Rectal smooth muscle tissue (tissue), 1 donor: ENCODE results near the gene ACACB.
A peak's percentile ranks its signal among the peaks of the same experiment; 100 is the strongest.

ENCODE experiments used
- H3K27ac ChIP-seq: one replicate; pipeline ENCODE4 v1.7.0; 2013; ENCODE audit warnings: low read depth, low read length, inconsistent platforms
- H3K27me3 ChIP-seq: one replicate; pipeline ENCODE4 v1.7.0; 2013; ENCODE audit warnings: low read length; ENCODE audit not compliant: control insufficient read depth, insufficient read depth
- H3K36me3 ChIP-seq: one replicate; pipeline ENCODE4 v1.7.0; 2013; ENCODE audit warnings: low read length; ENCODE audit not compliant: control insufficient read depth, insufficient read depth
- H3K4me1 ChIP-seq: one replicate; pipeline ENCODE4 v1.7.0; 2013; ENCODE audit warnings: low read length; ENCODE audit not compliant: control insufficient read depth, insufficient read depth
- H3K4me3 ChIP-seq: one replicate; pipeline ENCODE4 v1.7.0; 2013; ENCODE audit warnings: low read length
- H3K9ac ChIP-seq: one replicate; pipeline ENCODE4 v1.7.0; 2013; ENCODE audit warnings: low read length

The ACACB gene

DNA sequence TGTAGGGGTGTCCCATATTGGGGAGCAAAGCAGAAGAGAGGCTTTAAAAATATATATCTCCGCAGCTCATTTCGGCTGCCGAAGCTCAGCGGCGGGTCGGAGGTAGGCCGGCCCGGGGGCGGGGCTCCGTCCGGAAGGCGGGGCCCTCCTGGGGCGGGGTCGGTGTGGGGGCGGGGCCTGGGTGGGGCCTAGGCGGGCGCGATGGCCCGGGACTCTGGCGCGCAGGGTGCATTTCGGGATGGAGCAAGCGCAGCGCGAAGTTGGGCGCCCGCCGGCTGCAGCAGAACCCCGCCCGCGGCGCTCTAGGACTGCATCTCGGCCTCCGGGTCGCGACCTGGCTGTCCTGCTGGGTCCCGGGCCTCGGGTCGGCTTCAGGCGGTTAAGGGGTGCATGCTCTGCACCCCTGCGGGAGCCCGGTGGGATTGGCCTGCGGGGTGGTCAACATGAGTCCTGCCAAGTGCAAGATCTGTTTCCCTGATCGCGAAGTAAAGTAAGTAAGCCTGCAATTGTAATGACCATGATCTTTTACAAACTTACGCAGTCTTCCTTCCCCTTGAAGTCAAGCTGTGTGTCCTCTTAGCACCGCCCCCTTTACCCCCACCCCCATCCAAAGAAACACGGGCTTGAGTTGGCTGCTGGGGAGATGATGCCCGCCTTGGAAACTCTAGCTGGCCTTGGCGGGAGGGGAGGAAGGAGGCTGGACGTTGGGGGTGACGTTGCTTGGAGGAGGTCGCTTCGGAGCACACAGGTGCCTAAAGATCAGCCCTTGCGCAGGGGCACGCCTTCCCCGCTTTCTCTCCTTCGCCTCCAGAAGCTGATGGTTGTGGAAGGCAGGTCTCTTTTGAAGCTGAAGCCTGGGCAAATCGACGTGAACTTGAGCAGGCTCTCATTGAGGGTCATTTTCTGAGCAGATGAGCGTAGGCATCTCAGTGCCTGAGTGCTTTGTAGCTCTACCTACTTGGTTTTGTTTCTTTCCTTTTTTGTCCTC lies 38.4 kb downstream of the ACACB start:
- H3K27ac ChIP-seq, result peak overlapping the region; percentile 93
- H3K4me1 ChIP-seq, result peaks cover 21% of the 10 kb centered on the region
- no peaks in the 10 kb centered on the region for H3K27me3 ChIP-seq
- peak overlapping the region; percentile 46 for H3K9ac ChIP-seq
- H3K4me3 ChIP-seq, result peak overlapping the region; percentile 70
- no peaks in the 10 kb centered on the region for H3K36me3 ChIP-seq

DNA sequence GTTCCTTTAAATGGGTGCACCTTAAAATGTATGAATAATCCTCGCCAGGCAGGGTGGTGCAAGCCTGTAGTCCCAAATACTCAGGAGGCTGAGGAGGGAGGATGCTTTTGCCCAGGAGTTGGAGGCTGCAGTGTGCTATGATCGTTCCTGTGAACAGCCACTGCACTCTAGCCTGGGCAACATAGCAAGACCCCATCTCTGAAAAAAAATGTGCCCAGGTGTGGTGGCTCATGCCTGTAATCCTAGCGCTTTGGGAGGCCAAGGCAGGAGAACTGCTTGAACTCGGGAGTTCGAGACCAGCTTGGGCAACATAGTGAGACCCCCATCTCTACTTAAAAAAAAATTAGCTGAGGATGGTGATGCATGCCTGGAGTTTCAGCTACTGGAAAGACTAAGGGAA lies 39.6 kb downstream of the ACACB start:
- H3K9ac ChIP-seq, result no peak overlapping the region
- no peaks in the 10 kb centered on the region for H3K36me3 ChIP-seq
- H3K27me3 ChIP-seq, result no peaks in the 10 kb centered on the region
- H3K4me3 ChIP-seq, result peak overlapping the region; percentile 59
- peak overlapping the region; percentile 93 for H3K27ac ChIP-seq
- peaks cover 32% of the 10 kb centered on the region for H3K4me1 ChIP-seq

DNA sequence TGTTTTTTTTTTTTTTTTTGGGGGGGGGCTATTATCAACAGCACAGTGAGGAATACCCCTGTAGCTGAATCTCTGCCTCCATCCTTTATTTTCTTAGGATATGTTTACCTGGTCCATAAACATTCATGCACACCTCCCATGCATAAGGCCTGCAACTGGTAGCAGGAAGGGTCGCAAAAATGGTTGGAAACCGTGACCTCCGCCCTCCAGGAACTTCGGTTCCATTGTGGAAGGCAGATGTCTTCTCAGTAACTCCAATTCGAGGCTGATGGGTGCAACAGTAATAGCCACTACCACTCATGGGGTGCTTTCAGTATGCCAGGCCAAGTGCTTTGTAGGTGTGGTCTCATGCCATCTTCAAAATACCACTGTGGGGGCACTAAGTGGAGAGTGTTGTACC lies 40.2 kb downstream of the ACACB start:
- no peaks in the 10 kb centered on the region for H3K36me3 ChIP-seq
- H3K4me3 ChIP-seq, result no peak overlapping the region
- peaks cover 32% of the 10 kb centered on the region for H3K4me1 ChIP-seq
- no peak overlapping the region for H3K9ac ChIP-seq
- H3K27ac ChIP-seq, result peak overlapping the region; percentile 46
- no peaks in the 10 kb centered on the region for H3K27me3 ChIP-seq

DNA sequence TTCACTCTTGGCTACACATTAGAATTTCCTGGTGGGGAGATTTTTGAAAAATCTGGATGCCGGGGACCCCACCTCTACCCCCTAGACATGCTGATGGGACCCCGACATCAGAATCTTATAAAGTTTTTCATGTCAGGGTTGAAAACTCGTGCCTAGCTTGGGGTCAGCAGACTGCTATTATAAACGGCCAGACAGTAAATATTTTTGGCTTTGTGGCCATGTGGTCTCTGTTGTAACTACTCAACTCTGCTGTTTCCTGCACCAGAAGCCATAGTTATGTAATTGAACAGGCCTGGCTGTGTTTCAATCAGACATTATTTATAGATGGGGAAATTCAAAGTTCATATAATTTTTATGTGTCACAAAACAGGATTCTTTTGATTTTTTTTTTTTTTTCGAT lies 41.6 kb downstream of the ACACB start:
- peak overlapping the region; percentile 71 for H3K27ac ChIP-seq
- no peak overlapping the region for H3K9ac ChIP-seq
- H3K36me3 ChIP-seq, result no peaks in the 10 kb centered on the region
- peaks cover 32% of the 10 kb centered on the region for H3K4me1 ChIP-seq
- no peaks in the 10 kb centered on the region for H3K27me3 ChIP-seq
- peak overlapping the region; percentile 31 for H3K4me3 ChIP-seq

DNA sequence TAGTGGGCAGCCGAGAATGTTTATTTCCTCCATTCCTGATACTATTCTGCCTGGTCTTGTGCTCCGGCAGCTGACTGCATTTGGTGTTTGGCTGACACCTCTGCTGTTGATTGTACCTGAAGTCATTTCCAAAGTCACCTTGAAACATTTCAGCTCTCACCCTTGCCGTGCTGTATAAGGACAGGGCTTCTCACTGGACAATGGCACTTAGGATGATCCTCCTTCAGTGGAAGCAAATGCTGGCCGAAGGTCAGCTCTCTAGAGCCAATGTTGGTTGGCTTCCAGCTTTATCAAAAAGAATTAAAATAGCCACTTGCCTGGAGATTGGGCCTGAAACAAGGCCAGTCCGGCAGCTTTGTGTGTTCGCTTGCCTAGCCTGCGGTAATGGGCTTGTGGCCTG lies 44.0 kb downstream of the ACACB start:
- Histone ChIP-seq H3K27ac (peak overlapping the region; percentile 68), H3K4me3 (peak overlapping the region; percentile 9), H3K36me3 (peaks cover 2% of the 10 kb centered on the region), H3K9ac (no peak overlapping the region), H3K4me1 (peaks cover 28% of the 10 kb centered on the region), H3K27me3 (no peaks in the 10 kb centered on the region)

DNA sequence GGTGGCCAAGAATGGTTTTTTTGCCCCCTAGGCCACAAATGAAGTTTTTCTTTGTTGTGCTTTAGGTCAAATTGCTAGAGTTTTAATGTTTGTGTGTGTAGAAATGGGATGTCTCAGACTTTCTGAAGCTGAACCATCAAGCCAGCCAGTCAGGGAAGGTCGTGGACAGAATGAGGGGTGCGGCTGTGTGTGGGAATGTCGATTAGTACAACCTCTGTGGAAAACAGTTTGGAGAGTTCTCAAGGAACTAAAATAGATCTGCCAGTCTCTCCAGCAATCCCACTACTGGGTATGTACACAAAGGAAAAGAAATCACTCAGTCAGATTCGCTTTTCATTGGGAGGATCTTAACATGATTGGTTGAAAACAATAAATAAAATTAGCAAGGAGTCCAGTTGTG lies 44.5 kb downstream of the ACACB start:
- Histone ChIP-seq H3K36me3 (peaks cover 2% of the 10 kb centered on the region), H3K4me3 (peak overlapping the region; percentile 9), H3K27me3 (no peaks in the 10 kb centered on the region), H3K4me1 (peaks cover 25% of the 10 kb centered on the region), H3K27ac (peak overlapping the region; percentile 68), H3K9ac (no peak overlapping the region)

DNA sequence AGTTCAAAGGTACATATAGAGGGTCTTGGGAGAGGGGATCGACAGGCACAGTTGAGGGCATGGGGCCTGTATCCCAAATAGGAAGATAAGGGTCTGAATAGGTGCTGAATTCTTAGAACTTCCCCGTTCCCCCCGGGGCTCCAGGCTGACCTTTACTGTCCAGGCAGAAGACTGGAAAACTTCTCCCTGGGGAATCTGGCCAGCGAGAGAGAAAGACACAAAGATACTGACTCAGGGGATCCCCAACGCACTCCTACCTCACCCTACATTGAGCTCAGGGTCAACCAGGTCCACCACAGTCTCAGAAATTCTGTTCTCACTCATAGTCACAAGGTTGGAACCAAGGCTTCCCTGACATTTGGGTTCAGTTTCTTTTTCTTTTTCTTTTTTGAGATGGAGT lies 46.2 kb downstream of the ACACB start:
- H3K27ac ChIP-seq, result peak overlapping the region; percentile 18
- peaks cover 20% of the 10 kb centered on the region for H3K4me1 ChIP-seq
- H3K27me3 ChIP-seq, result no peaks in the 10 kb centered on the region
- H3K9ac ChIP-seq, result no peak overlapping the region
- H3K36me3 ChIP-seq, result peaks cover 3% of the 10 kb centered on the region
- no peak overlapping the region for H3K4me3 ChIP-seq

DNA sequence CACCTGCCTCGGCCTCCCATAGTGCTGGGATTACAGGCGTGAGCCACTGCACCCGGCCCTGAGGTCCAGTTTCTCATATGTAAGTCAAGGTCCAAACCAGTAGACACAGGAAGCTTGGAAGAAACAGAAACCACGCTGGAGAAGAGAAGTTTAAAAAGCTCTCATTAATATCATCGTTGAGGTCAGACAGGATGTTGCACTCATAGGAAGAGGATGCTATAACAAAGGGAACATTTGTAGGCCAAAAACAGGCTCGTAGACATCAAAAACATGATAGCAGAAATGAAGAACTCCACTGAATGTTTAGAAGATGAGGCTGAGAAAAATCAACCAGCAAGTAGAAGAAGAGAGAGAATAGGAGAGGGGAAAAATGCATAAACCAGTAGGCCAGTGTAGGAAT lies 46.8 kb downstream of the ACACB start:
- Histone ChIP-seq H3K27me3 (no peaks in the 10 kb centered on the region), H3K27ac (no peak overlapping the region), H3K4me1 (peaks cover 23% of the 10 kb centered on the region), H3K9ac (no peak overlapping the region), H3K36me3 (peaks cover 7% of the 10 kb centered on the region), H3K4me3 (no peak overlapping the region)

DNA sequence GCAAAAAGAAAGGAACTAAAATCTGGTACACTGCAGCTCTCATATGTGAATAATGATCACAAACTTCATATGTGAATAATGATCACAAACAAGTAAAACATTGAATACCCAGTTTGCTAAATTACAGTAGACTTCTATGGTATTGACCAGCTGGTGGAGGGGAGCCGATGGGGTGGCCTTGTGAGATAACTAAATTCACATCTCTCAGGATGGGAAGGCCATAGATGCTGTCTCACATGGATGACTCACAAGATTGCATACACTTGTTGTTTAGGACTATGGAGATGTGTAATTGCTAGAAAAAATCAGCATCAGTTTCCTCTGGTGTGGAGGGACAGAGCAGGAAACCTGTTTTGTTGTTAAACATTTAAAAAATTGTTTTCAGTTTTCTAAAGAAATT lies 49.2 kb downstream of the ACACB start:
- peaks cover 10% of the 10 kb centered on the region for H3K36me3 ChIP-seq
- H3K27ac ChIP-seq, result peak overlapping the region; percentile 14
- no peak overlapping the region for H3K9ac ChIP-seq
- peaks cover 27% of the 10 kb centered on the region for H3K4me1 ChIP-seq
- no peaks in the 10 kb centered on the region for H3K27me3 ChIP-seq
- no peak overlapping the region for H3K4me3 ChIP-seq

DNA sequence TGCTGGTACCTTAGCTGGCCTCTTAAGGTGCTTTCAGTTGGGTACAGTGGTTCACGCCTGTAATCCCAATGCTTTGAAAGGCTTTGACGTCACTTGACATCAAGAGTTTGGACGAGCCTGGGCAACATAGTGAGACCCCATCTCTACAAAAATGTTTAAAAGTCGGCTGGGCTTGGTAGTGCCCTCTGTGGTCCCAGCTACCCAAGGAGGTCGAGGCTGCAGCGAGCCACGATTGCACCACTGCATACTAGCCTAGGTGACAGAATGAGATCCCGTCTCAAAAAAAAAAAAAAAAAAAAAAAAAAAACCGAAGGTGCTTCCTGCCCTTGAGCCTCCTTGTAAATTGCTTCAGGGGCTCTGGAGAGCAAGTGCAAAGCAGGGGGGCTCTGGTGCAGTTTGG lies 50.0 kb downstream of the ACACB start:
- Histone ChIP-seq H3K27me3 (no peaks in the 10 kb centered on the region), H3K4me3 (no peak overlapping the region), H3K4me1 (peaks cover 23% of the 10 kb centered on the region), H3K36me3 (peaks cover 10% of the 10 kb centered on the region), H3K9ac (no peak overlapping the region), H3K27ac (no peak overlapping the region)

DNA sequence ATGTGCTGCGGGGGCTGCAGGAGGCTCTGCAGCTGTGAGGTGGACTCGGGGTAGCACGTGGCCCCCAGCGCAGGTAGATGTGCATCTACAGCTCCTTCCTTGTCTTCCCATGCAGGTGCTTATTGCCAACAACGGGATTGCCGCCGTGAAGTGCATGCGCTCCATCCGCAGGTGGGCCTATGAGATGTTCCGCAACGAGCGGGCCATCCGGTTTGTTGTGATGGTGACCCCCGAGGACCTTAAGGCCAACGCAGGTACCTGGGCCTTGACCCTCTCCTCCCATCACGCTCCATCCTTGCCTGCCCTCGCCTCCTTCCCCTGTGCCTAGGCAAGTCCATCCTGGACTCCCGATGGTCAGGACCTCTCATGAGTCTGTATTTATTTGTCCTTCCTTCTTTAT lies 51.4 kb downstream of the ACACB start:
- Histone ChIP-seq H3K9ac (no peak overlapping the region), H3K27me3 (no peaks in the 10 kb centered on the region), H3K27ac (peak overlapping the region; percentile 91), H3K4me3 (no peak overlapping the region), H3K4me1 (peaks cover 23% of the 10 kb centered on the region), H3K36me3 (peaks cover 22% of the 10 kb centered on the region)

DNA sequence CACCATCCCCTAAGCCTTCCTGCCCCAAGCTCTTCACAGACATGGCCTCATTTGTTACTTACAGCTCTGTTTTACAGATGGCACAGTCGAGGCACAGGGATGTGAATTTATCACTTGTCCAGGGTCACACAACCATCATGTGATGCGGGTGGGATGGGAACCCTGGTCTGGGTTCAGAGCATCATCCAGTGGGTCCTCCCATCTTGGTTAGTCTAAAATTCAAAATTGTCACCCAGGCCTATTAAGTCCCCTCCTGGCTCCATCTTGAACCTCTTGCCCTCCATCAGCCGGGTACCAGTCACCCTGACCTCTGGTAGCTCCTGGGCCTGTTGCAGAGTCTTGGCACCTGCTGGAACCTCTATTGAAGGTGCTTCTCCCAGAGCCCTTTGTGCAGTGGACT lies 52.9 kb downstream of the ACACB start:
- Histone ChIP-seq H3K9ac (no peak overlapping the region), H3K27me3 (no peaks in the 10 kb centered on the region), H3K36me3 (peaks cover 29% of the 10 kb centered on the region), H3K4me3 (no peak overlapping the region), H3K4me1 (peaks cover 23% of the 10 kb centered on the region), H3K27ac (peak overlapping the region; percentile 91)

DNA sequence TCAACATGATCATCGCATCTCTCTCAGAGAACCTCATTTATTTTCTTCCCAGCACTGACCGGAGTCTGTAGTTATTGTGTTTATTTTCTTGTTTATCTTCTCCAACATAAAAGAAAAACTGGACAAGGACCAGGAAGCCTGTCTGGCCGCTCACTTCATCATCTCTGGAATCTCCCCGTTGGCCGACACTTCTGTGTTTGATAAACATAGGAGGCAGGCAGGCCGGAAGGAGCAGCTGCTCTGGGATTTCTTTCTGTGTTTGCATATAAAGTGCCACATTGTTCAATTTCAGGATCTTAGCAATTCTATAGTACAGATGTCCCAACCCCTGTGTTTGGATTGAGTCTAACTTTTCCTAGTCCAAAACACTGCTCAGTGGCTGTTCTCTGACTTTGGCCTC lies 53.3 kb downstream of the ACACB start:
- Histone ChIP-seq H3K27ac (peak overlapping the region; percentile 91), H3K36me3 (peaks cover 29% of the 10 kb centered on the region), H3K9ac (no peak overlapping the region), H3K4me1 (peaks cover 23% of the 10 kb centered on the region), H3K27me3 (no peaks in the 10 kb centered on the region), H3K4me3 (no peak overlapping the region)
